UCSD-AML1 (cell line): ENCODE data around the gene SPRR2A.
"Not testable (repeated sequence)": the region's sequence is repeated elsewhere in the genome, so short reads cannot be mapped to it uniquely, and the experiment has no call there.

Source experiments
- DNase-seq: peaks from one replicate; lab custom pipeline; 2025; ENCODE audit not compliant: unreplicated experiment; lab: John Stamatoyannopoulos, UW

Gene SPRR2A

DNA sequence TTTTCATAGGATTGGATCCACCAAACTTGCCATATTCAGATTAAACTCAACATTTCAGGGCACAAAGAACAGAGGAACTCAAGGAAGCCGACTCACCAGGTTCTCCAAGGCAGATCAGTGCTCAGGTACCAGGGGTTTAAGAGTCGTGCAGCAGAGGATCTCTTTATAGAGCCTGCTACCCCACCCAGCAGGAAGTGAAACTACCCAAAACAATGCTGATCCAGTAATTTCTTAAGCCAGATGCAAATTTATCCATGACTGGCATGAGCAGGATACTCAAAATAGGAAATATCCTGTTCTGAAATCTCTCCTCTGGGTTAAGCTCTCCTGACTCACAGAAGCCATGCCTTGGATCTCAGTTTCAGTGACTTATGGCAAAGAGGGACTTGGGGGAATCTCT, at the start of gene SPRR2A:
SPRR2A (minus strand) TSS at position 138 of the 400 bp plus-strand sequence. CDS start 777 bp downstream, outside the sequence.
- DNase-seq = no peak

DNA sequence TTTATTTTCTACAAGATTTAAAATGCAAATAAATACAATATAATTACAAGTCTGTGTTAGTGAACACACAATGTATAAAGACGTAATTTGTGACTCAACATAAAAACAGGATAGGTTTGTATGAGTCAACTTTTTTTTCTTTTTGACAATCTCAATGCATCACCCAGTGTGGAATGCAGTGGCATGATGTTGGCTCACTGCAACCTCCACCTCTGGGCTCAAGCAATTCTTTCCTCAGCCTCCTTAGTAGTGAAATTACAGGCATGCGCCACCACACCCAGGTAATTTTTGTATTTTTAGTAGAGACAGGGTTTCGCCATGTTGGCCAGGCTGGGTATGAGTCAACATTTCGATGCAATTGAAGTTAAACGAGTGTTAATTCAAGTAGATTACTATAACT, 42.9 kb upstream of the SPRR2A start:
- no peak for DNase-seq

DNA sequence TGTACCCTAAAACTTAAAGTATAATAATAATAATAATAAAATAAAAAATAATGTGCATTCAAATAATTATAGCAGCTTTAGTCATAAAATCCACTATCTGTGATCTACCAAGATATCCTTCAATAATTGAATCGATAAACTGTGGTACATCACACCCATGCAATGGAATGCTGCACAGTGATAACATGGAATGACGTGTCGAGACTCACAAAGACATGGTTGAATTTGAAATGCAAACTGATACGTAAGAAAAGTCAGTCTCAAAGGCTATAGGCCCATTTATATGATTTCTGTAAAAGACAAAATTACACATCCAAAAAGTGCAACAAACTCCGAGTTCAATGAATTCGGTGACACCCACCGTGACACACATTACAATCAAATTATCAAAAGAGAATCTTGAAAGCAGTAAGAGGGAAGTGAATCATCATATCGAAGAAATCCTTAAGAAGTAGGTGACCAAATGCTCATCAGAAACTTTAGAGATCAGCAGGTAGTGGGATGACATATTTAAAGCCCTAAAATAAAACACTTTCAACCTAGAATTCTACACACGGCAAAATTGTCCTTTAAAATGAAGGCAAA, 42.2 kb upstream of the SPRR2A start:
- DNase-seq = no peak

DNA sequence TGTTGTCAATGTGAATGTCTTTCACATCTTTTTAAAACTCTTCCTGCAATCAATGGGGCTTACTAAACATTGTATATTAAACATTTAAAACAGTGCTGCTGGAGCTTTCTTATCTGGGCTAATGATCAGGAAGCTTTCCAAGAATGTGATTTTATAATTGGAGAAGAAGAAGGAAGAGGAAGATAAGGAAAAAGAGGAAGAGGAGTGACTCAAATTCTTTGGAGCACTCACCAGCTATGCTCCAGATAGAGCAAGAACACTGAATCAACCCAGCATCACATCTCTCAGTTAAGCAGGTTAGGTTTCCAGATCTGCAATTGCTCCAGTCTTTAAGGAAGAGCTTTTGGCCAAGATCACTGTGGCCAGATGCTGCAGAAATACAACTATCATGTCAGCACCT, 38.5 kb upstream of the SPRR2A start:
- DNase-seq = no peak

DNA sequence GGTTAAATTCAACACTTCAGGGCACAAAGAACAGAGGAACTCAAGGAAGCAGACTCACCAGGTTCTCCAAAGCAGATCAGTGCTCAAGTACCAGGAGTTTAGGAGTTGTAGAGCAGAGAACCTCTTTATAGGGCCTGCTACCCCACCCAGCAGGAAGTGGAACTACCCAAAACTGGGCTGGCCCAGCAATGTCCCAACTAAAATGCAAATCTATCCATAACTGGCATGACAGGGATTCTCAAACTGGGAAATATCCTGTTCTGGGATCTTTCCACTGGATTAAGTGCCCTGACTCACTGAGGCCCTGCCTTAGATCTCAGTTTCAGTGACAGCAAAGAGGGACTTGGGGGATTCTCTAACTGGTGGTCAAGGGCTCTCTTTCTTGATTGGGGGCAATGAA, 37.1 kb upstream of the SPRR2A start, which contains the start of gene SPRR2E:
SPRR2E (minus strand) TSS at position 101 of the 400 bp plus-strand sequence. CDS start 775 bp downstream, outside the sequence.
- DNase-seq = no peak

DNA sequence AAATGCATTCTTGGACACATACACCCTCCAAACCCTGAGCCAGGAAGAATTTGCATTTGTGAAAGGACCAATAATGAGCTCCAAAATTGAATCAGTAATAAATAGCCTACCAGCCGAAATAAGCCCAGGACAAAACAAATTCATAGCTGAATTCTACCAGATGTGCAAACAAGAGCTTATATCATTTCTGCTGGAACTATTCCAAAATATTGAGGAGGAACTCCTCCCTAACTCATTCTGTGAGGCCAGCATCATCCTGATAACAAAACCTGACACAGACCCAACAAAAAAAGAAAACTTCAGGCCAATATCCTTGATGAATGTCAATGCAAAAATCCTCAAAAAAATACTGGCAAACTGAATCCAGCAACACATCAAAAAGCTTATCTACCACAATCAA, 30.3 kb upstream of the SPRR2A start:
- no peak for DNase-seq

DNA sequence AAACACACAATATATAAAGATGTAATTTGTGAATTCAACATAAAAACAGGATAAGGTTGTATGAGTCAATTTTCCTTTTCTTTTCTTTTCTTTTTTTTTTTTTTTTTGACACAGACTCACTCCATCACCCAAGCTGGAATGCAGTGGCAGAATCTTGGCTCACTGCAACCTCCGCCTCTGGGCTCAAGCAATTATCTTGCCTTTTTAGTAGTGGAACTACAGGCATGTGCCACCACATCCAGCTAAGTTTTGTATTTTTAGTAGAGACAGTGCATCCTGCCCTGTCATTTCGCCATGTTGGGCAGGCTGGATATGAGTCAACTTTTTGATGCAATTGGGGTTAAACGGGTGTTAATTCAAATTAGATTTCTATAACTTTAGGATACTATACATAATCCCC, 24.4 kb upstream of the SPRR2A start:
- DNase-seq = no peak

DNA sequence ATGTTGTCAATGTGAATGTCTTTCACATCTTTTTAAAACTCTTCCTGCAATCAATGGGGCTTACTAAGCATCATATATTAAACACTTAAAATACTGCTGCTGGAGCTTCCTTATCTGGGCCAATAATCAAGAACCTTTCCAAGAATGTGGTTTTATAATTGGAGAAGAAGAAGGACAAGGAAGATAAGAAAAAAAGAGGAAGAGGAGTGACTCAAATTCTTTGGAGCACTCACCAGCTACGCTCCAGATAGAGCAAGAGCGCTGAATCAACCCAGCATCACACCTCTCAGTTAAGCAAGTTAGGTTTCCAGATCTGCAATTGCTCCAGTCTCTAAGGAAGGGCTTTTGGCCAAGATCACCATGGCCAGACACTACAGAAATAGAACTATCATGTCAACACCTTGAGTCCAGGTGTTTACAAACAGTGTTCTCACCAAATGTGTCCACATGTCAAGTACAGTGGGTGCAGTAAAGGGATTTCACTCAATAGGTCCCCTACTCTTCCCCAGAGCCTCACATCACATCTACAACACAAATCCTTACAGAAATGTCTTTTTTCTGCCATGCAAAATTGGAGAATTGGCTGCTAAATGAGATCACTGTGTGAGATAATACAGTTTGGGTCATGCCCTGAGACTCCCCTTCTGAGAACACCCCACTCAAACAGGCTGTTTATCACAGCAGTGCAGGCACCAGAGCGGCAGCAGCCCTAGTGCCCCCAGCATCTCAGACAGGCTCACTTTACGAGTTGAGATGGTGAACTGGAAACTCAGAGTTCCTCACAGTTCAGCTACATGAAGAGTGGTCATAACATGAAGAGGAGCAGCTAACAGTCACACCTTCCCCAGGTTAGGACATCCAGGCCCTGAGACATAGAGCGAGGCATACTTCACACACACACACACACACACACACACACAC, 15.8 kb upstream of the SPRR2A start:
- no peak for DNase-seq

DNA sequence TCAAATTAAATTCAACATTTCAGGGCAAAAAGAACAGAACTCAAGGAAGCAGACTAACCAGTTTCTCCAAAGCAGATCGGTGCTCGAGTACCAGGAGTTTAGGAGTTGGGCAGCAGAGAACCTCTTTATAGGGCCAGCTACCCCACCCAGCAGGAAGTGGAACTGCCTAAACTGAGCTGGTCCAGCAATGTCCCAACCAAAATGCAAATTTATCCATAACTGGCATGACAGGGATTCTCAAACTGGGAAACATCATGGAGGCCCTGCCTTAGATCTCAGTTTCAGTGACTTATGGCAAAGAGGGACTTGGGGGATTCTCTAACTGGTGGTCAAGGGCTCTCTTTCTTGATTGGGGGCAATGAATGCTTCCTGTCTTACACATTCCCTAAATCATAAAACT, 14.2 kb upstream of the SPRR2A start, which contains the start of gene SPRR2B:
SPRR2B (minus strand) TSS at position 101 of the 400 bp plus-strand sequence. CDS start 772 bp downstream, outside the sequence.
- no peak for DNase-seq

DNA sequence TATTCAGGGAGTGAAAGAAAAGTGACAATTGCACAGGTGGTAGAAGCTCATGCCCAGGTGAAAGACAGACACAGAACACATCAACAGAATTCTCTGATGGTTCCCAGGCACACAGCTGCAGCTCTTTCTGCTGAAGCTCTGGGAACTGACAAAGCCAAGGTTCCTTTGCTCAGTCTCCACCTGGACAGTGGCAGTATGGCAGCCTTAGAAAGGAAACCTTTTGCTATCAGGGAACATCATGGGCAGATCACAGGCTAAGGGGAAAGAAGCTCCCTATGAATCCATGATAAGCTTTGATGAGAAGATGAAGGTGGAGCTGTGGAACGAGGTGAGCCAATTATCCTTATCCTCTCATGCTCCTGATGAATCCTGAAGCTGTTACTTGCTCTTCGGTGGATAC, 12.9 kb upstream of the SPRR2A start:
- no peak for DNase-seq

DNA sequence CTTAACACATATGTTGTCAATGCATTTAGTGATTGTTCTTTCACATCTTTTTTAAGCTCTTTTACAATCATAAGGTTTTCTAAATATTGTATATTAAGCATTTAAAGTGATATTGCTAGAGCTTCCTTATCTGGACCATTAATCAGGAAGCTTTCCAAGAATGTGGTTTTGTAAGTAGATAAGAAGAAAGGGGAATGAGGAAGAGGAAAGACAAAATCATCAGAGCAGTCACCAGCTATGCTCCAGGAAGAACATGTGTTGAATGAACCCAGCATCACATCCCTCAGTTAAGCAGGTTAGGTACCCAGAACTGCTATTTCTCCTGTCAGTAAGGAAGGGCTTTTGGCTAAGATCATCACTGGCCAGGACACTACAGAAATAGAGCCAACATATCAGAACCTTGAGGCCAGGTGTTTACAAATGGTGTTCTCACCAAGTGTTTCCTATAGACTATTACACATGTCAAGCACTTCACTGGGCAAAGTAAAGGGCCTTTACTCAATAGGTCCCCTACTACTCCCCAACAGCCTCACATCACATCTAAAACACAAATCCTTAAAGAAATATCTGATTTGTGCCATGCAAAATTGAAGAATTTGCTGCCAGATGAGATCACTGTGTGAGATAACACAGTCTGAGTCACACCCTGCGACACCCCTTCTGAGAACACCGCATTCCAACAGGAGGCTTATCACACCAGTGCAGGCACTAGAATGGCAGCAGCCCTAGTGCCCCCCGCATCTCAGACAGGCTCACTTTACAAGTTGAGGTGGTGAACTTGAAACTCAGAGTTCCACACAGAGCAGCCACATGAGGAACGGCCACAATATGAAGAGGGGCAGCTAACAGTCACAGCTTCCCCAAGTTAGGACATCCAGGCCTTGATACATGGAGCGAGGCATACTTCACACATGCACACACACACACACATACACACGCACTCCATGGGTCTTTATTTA, 1.8 kb upstream of the SPRR2A start:
- DNase-seq = no peak

DNA sequence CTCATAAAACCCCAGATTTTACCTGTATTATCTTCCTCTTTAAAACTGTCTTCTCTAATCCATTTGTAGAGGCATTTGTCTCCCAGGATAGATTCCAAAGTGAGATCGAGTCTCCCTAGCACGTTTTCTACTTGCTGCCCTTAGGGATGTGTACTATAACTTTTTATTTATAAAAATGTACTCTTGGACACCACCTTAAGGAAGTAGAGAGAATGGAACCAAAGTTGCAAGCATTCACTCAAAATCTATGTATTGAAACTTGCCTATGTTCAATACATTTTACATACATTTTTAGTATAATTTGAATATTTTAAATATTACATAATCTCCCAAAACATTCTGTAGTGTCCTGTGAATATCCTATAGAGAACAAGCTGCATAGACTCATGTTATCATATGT, 842 bp upstream of the SPRR2A start:
- DNase-seq = no peak

DNA sequence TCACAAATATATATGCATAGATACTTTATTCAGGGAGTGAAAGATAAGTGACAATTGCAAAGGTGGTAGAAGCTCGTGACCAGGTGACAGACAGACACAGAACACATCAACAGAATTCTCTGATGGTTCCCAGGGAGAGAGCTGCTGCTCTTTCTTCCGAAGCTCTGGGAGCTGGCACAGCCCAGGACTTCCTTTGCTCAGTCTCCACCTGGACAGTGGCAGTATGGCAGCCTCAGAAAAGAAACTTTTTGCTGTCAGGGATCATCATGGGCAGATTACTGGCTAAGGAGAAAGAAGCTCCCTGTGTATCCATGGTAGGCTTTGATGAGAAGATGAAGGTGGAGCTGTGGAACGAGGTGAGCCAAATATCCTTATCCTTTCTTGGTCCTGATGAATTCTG, 1.2 kb downstream of the SPRR2A start:
- not testable (repeated sequence) for DNase-seq

DNA sequence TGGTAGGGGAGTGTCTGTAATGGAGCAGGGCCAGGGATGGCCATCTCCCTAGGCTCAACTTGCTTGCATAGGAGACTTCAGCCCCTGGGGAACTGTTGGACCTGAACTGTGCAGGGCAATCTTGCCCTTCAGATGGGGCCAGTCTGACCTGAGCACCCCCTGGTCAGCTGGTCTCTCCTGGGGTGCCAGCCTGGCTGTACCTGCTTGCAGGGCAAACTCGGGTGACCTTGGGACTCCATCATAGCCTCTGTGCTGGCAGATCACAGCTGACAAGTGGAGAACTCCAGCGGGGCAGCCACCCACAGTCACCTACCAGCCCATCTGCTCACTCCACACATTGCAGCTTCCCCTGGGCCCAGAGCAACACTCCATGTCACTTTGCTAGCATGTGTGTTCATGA, 8.1 kb downstream of the SPRR2A start:
- DNase-seq = no peak

DNA sequence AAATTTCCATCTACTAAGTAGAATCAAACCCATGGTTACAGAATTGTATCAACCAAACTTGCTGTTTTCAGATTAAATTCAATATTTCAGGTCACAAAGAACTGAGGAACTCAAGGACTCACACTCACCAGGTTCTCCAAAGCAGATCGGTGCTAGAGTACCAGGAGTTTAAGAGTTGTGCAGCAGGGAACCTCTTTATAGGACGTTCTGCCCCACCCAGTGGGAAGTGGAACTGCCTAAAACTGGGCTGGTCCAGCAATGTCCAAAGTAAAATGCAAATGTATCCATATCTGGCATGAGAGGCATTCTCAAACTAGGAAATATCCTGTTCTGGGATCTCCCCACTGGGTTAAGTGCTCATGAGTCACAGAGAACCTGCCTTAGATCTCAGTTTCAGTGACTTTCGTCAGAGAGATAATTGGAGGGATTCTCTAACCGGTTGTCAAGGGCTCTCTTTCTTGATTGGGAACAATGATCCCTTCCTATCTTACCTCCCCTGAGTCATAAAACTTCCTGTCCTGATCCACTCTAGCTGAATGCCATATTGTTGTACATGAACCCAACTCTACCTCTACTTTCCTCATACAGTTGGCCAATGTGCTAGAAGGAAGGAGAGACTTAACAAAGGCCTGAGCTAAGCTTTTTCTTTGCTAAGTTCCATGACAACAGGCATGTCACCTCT, 16.2 kb downstream of the SPRR2A start, which contains the start of gene SPRR2D:
SPRR2D (minus strand) TSS at position 171 of the 682 bp plus-strand sequence. CDS start 774 bp downstream, outside the sequence.
- no peak for DNase-seq

DNA sequence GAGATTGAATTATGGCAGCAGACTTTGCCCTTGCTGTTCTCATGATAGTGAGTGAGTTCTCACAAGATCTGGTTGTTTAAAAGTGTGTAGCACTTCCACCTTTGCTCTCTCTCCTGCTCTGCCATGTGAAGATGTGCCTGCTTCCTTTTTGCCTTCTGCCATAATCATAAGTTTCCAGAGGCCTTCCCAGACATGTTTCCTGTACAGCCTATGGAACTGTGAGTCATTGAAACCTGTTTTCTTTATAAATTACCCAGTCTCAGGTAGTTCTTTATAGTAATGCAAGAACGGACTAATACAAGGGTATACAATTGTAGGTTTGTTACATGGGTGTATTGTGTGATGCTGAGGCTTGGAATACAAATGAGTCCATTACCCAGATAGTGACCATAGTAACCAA, 22.1 kb downstream of the SPRR2A start:
- DNase-seq = no peak

DNA sequence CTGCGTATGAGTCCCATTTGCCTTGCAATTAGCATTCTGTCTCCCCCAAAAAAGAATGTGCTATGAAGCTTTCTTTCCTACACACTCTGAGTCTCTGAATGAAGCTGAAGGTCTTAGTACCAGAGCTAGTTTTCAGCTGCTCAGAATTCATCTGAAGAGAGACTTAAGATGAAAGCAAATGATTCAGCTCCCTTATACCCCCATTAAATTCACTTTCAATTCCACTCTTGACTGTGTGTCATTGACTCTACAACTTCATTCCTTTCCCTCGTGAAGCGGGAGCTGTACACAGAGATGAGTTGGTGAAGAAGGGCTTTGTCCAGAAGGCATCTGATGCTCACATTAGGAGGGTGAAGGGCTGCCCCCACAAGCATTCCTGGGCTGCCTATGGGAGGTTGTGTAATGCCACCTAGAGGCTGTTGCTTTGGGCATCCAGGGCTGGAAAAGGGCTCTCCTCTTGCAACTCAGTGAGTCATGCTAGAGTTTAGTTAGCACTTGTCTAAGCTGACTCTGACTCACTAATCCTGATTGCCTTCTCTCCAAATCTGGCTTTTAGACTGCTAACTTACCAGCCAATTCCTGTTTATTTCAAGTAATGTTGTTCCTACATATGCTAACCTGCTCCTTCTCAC, 24.5 kb downstream of the SPRR2A start:
- no peak for DNase-seq

DNA sequence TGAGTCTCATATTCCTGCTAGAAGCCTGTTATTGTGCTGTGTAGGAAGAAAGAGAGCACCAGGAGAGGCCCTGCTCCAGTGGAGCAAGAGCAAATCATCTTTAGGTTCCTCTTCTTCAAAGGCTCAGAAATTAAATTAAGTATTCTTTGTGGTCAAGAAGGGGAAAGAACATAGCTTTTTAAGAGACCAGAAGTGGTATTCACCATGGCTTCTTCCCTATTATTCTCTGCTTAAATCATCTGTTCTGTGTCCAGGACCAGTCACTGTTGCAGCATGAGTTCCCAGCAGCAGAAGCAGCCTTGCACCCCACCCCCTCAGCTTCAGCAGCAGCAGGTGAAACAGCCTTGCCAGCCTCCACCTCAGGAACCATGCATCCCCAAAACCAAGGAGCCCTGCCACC, 25.2 kb downstream of the SPRR2A start:
- DNase-seq = no peak

DNA sequence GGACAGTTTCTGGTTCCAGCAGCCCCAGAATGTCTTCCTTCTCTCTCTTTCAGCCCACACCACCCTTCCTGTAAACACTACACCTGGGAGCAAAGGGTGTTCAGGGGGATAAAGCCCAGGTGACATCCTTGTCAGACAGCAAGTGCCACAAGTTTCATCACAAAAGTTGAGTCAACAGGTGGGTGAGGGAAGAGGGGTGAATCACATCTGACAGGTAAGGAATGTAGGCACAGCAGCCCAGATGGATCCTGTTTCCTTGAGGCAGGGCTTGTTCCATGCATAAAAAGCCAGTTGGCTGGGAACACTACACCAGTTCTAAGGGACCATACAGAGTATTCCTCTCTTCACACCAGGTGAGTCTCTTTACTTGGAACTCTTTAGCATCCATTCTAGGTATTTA, 26.4 kb downstream of the SPRR2A start, which contains the start of gene SPRR1B:
SPRR1B (plus strand) TSS at position 309 of the 400 bp plus-strand sequence. CDS start 1,143 bp downstream, outside the sequence.
- no peak for DNase-seq

DNA sequence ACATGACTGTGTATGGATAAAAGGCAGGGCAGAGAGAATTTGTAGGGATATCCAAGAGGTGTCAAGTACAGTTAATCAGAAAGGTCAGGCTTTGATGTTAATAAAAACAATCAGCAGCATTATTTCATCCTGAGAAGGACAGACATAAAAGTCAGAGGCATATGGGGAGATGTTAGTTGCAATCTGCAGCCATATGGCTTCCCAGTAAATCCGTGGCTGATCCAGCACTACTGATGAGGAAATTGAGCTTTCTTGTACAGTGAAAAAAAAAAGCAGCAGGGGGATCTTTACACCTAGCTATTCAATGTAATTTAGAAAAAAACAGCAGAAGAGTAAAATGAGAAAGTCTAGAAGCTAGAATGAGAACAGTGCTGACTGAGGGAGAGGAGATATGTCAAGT, 28.5 kb downstream of the SPRR2A start:
- no peak for DNase-seq
